D341Med (cell line): ENCODE results near the gene NT5C1A.
A peak's percentile ranks its signal among the peaks of the same experiment; 100 is the strongest.

Source experiments
- DNase-seq: peaks from one replicate; pipeline ENCODE4 v3.0.0; 2012; ENCODE audit warnings: low spot score

Gene NT5C1A

GRCh38 chr1:39689635-39690034 is 17.7 kb upstream of the NT5C1A start:
- no peak for DNase-seq

GRCh38 chr1:39689214-39689613 is 17.3 kb upstream of the NT5C1A start:
- no peak for DNase-seq

GRCh38 chr1:39688706-39689105 is 16.8 kb upstream of the NT5C1A start:
- DNase-seq = no peak

GRCh38 chr1:39687243-39687642 is 15.3 kb upstream of the NT5C1A start:
- DNase-seq = no peak

GRCh38 chr1:39685071-39685470 is 13.2 kb upstream of the NT5C1A start:
- no peak for DNase-seq

- DNase-seq = no peak
Observed at GRCh38 chr1:39684313-39684664, 12.4 kb upstream of the NT5C1A start.

GRCh38 chr1:39683591-39684312 is 11.8 kb upstream of the NT5C1A start:
- DNase-seq = no peak

GRCh38 chr1:39681999-39682398 is 10.1 kb upstream of the NT5C1A start:
- DNase-seq = no peak

GRCh38 chr1:39681294-39681693 is 9.4 kb upstream of the NT5C1A start:
- DNase-seq = no peak

GRCh38 chr1:39680751-39681150 is 8.8 kb upstream of the NT5C1A start:
- no peak for DNase-seq

- DNase-seq = no peak
Observed at GRCh38 chr1:39679821-39680220, 7.9 kb upstream of the NT5C1A start.

- DNase-seq = no peak
Observed at GRCh38 chr1:39678889-39679288, 7.0 kb upstream of the NT5C1A start.

- no peak for DNase-seq
Observed at GRCh38 chr1:39677645-39678044, 5.7 kb upstream of the NT5C1A start.

GRCh38 chr1:39676948-39677548 is 5.1 kb upstream of the NT5C1A start:
- no peak for DNase-seq

- no peak for DNase-seq
Observed at GRCh38 chr1:39675220-39675619, 3.3 kb upstream of the NT5C1A start.

GRCh38 chr1:39673215-39673614 is 1.3 kb upstream of the NT5C1A start:
- no peak for DNase-seq

- DNase-seq = peak; percentile 53
Observed at GRCh38 chr1:39672551-39672947, 642 bp upstream of the NT5C1A start.

- DNase-seq = peak; percentile 52
Observed at GRCh38 chr1:39671433-39671792, 494 bp downstream of the NT5C1A start.

GRCh38 chr1:39670689-39671088 is 1.2 kb downstream of the NT5C1A start:
- DNase-seq = no peak

GRCh38 chr1:39668894-39669293 is 3.0 kb downstream of the NT5C1A start:
- no peak for DNase-seq

GRCh38 chr1:39668111-39668510 is 3.8 kb downstream of the NT5C1A start:
- DNase-seq = no peak

- no peak for DNase-seq
Observed at GRCh38 chr1:39666772-39667171, 5.1 kb downstream of the NT5C1A start.

- no peak for DNase-seq
Observed at GRCh38 chr1:39663559-39663958, 8.3 kb downstream of the NT5C1A start.

GRCh38 chr1:39662861-39663260 is 9.0 kb downstream of the NT5C1A start:
- DNase-seq = no peak
